Right lobe of liver (tissue), 6 donors: Measurements from ENCODE around the gene PIGT. TPM values are rescaled to one million over a fixed set of nuclear protein-coding genes. Genes with fewer than 3 reads are reported as not detected.

Experiments
- ATAC-seq, 4 donors: fragments of 200-7000 bp; cut with Tn5 transposase; one replicate each; pipeline ENCODE4 v1.9.1; 2020; ENCODE audit warnings: mild to moderate bottlenecking in 4 of 4, moderate library complexity in 4 of 4
- DNase-seq, 3 donors: peaks; one replicate each; pipeline ENCODE4 v3.0.0-alpha.2; 2020
- H3K27ac ChIP-seq, 3 donors: fragments of 200-600 bp; one replicate each; pipeline ENCODE4 v1.8.0; 2022
- H3K27me3 ChIP-seq, 2 donors: fragments of 200-600 bp; one replicate each; pipeline ENCODE4 v1.8.0; 2022
- H3K36me3 ChIP-seq, 4 donors: fragments of 200-600 bp; sonication (generic) in 1 of 4; one replicate each; pipeline versions ENCODE4 v1.5.1 to v1.8.0; 2017 to 2022; ENCODE audit warnings: control low read depth in 1 of 4
- H3K4me1 ChIP-seq, 4 donors: fragments of 200-600 bp; sonication (generic) in 1 of 4; one replicate each; pipeline versions ENCODE4 v1.5.1 to v1.8.0; 2017 to 2022; ENCODE audit warnings: control low read depth in 1 of 4
- H3K4me3 ChIP-seq, 3 donors: fragments of 200-600 bp; one replicate each; pipeline ENCODE4 v1.8.0; 2022
- H3K9me3 ChIP-seq, 4 donors: fragments of 200-600 bp; sonication (generic) in 1 of 4; one replicate each; pipeline versions ENCODE4 v1.5.1 to v1.8.0; 2017 to 2022; ENCODE audit warnings: control low read depth in 1 of 4
- CTCF ChIP-seq, 4 donors: fragments of 200-600 bp in 3 of 4; fragments of 450-650 bp in 1 of 4; IDR thresholded peaks; one replicate each; pipeline versions ENCODE4 v1.5.1 to v1.8.0; 2016 to 2022; ENCODE audit warnings: antibody characterized with exemption in 4 of 4, mild to moderate bottlenecking in 2 of 4
- POLR2A ChIP-seq: fragments of 450-650 bp; IDR thresholded peaks from one replicate; pipeline ENCODE4 v1.6.1; 2017; ENCODE audit warnings: antibody characterized with exemption, mild to moderate bottlenecking
- WGBS: methylation state at CpG from one replicate; pipeline ENCODE4 v1.1.6; 2018; ENCODE audit warnings: low coverage, low lambda C conversion rate; ENCODE audit not compliant: insufficient coverage; ENCODE audit errors: missing lambda C conversion rate; 5-methylcytosine and 5-hydroxymethylcytosine counted together
- intact Hi-C, 2 donors: fragments of 100-400 bp; cut with DNase I; formaldehyde crosslinking; loops; one replicate each; pipeline versions ENCODE4 v1.11.2 to v1.14.1; 2022
- total RNA-seq, 6 experiments: library from RNA; depleted of rRNA in 2 of 6; stranded (reverse); fragments of >200 nt in 2 of 6; fragmentation: NEBNext Ultra II Directional in 3 of 6; extraction: Animal tissue kit (Norgen Biotek cat#: 25700) in 3 of 6; gene quantifications; one replicate each; pipeline versions ENCODE4 v1.1.0 to v1.2.4, GENCODE V29; 2016 to 2023
- donor health status: DM: no; HTN: yes; CAD: no.
- donor health status: DM: no; HTN: no; CAD: no.
- donor health status: DM: no; HTN: no; CAD: no.
- donor health status: DM: no; HTN: yes; CAD: no.
- donor health status: DM: no; HTN: yes; CAD: no.

PIGT gene
- total RNA-seq, 6 experiments from 2014 or later = 35.7 to 58.4 (median 40.5) TPM

DNA sequence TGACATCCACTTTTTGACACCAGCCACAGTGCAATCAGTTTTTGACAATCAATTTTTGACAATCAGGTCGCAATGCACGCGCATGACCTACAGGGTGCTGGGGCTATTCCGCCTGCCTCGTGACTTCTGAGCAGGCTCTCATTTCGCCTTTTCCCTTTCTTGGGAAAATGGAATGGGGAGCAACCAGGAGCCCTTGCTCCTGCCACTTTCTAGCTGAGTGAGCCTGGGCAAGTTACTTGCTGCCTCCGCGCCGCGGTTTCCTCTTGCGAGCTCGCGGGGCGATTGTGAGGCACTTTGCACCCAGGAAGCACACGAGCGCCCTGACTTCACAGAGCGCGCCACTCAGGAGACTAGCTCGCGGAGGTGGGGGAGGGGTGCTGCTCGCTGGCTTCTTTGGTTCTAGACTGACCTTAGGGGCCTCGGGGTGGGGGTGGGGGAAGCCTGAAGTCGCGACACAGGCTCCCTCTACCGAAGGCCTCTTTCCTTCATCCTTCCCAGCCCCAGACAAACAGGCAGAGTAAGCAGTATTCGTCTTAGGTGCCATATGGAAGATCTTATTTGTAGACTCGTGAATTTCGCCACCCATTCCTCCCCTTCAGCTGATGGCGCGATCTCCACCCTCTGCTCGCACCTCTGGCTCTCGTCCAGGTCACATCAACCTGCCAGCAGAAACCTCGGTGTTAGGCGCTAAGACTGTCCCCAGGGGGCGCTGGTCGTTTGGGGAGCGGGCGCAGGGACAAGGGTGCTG, 42.4 kb upstream of the PIGT start:
- H3K4me3 ChIP-seq = peak overlapping the region; percentile 45 to 59 (median 58)
- H3K27ac ChIP-seq = peak overlapping the region; percentile 22 to 60 (median 24)
- peaks cover 0 to 7% (median 3%) of the 10 kb centered on the region in 4 donors for H3K4me1 ChIP-seq
- intact Hi-C loops = loop anchor here (10.0 kb wide), 2 partner anchors 51 to 71 kb away; no protein-coding TSS in a partner anchor
- H3K27me3 ChIP-seq = no peaks in the 10 kb centered on the region
- no peaks in the 10 kb centered on the region for H3K9me3 ChIP-seq
- peak; percentile 91 to 93 (median 92) for DNase-seq
- H3K36me3 ChIP-seq = no peaks in the 10 kb centered on the region
- WGBS = 1% methylated on average over 31 of the region's 38 CpGs
- TF ChIP-seq POLR2A (no peak), CTCF (IDR thresholded peaks at IDR 0.05) (peak; percentile 81 to 94 (median 92))
- ATAC-seq = peak; percentile 89 to 94 (median 92)

- intact Hi-C loops = loop anchor here (10.0 kb wide), 2 partner anchors 51 to 71 kb away; no protein-coding TSS in a partner anchor
- no peak for TF ChIP-seq POLR2A
- no peak for TF ChIP-seq CTCF (IDR thresholded peaks at IDR 0.05)
- Histone ChIP-seq H3K36me3 (no peaks in the 10 kb centered on the region), H3K27ac (peak overlapping the region in 1 of 3 donors; percentile 60), H3K4me3 (peak overlapping the region; percentile 45 to 59 (median 58)), H3K4me1 (peaks cover 0 to 7% (median 3%) of the 10 kb centered on the region in 4 donors), H3K9me3 (no peaks in the 10 kb centered on the region), H3K27me3 (no peaks in the 10 kb centered on the region)
- 57% methylated on average over 9 of the region's 9 CpGs for WGBS
- ATAC-seq (no peak), DNase-seq (no peak)
Measured at GRCh38 chr20:45374101-45374467, 41.9 kb upstream of the PIGT start.

GRCh38 chr20:45374966-45375365, 41.0 kb upstream of the PIGT start:
- no peak overlapping the region for H3K4me3 ChIP-seq
- ATAC-seq (no peak), DNase-seq (no peak)
- no peak overlapping the region for H3K27ac ChIP-seq
- H3K9me3 ChIP-seq = no peaks in the 10 kb centered on the region
- intact Hi-C loops = loop anchor here (10.0 kb wide), 2 partner anchors 50 to 70 kb away; no protein-coding TSS in a partner anchor
- H3K27me3 ChIP-seq = no peaks in the 10 kb centered on the region
- 100% methylated on average over 2 of the region's 14 CpGs for WGBS
- no peaks in the 10 kb centered on the region for H3K36me3 ChIP-seq
- H3K4me1 ChIP-seq = peaks cover 0 to 7% (median 3%) of the 10 kb centered on the region in 4 donors
- no peak for TF ChIP-seq POLR2A
- no peak for TF ChIP-seq CTCF (IDR thresholded peaks at IDR 0.05)

DNA sequence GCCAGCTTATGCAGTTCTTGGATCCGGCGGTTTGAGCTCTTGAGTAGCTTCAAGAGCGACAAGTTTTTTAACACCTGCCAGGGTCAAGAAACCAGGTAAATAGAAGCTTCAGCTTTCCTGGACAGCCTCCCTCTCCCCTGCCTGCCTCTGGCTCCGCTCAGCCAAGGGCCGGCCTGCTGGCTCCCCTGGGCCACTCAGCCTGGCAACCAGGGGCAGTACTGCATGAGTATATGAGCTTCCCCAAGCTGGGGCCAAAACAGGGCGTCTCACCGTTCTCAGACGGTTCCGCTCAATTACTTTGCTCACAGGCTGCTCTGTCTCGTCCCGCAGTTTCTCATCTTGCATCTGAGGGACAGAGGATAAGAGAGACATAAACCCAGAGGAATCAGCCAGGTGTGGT, 38.7 kb upstream of the PIGT start:
- intact Hi-C loops = loop anchor here (10.0 kb wide), 2 partner anchors 48 to 68 kb away; no protein-coding TSS in a partner anchor
- no peak for ATAC-seq
- H3K4me3 ChIP-seq = no peak overlapping the region
- no peak for DNase-seq
- no peak overlapping the region for H3K27ac ChIP-seq
- H3K36me3 ChIP-seq = no peaks in the 10 kb centered on the region
- no peak for TF ChIP-seq CTCF (IDR thresholded peaks at IDR 0.05)
- no peak for TF ChIP-seq POLR2A
- WGBS = 96% methylated on average over 3 of the region's 11 CpGs
- H3K27me3 ChIP-seq = no peaks in the 10 kb centered on the region
- peaks cover 0 to 7% (median 3%) of the 10 kb centered on the region in 4 donors for H3K4me1 ChIP-seq
- H3K9me3 ChIP-seq = no peaks in the 10 kb centered on the region
